SIG-M5 (cell line): Measurements from ENCODE around the gene ANP32E.
A peak's percentile ranks its signal among the peaks of the same experiment; 100 is the strongest.
"Not testable (repeated sequence)": the region's sequence is repeated elsewhere in the genome, so short reads cannot be mapped to it uniquely, and the experiment has no call there.

Source experiments
- DNase-seq: peaks from one replicate; lab custom pipeline; 2025; lab: John Stamatoyannopoulos, UW

Gene ANP32E

DNA sequence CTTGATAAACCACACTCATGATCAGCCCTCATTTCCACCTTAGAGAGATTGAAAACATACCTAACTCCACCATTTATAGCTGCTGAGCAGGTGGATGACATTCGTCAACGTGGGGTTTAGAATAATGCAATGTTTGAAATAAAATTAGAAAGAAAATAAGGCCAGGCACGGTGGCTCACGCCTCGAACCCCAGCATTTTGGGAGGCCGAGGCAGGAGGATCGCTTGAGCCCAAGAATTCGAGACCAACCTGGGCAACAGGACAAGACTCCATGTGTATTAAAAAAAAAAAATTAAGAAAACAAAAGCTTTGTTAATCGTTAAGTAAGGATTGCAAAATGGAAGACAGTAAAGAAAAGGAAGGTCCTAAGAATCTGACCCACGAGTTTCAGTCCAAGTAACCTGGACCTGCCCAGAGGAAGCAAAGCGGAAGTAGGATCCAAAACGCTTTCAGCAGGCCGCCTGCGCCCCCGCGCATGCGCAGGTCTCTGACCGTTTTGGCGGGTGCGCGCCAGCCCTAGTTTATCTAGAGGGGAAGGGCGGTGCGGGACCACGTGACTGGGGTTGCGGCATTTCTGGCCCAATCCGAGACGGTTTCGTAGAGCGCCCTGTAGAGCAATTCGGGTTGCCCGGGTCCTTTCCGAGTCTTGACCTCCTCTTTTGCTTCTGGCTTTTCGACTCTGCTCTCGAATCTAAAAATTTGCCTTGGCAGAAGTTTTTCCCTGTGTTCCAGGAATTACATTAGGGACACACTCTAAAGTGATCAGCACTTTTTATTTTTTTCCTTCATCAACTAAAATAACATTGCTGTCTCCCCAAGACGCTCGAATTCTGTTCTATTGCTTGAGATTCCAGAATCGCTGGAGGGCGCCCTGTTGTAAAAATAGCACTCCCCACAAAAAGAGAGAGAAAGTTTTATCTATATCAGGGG is 22.5 kb downstream of the ANP32E start:
- peak; percentile 83 for DNase-seq

DNA sequence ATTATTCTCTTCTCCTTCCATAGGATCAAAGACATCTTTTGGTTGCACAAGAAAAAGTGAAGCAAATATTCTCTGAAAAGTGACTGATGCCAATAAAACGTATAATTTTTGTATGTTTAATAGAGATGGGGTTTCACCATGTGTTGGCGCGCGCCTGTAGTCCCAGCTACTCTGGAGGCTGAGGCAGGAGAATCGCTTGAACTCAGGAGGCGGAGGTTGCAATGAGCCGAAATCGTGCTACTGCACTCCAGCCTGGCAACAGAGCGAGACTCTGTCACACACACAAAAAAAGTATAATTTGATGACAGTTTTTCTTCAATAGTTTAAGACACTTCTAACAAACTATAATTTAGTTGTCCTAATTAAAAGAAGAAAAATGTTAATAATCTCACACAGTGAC is 23.8 kb downstream of the ANP32E start:
- DNase-seq, result no peak

DNA sequence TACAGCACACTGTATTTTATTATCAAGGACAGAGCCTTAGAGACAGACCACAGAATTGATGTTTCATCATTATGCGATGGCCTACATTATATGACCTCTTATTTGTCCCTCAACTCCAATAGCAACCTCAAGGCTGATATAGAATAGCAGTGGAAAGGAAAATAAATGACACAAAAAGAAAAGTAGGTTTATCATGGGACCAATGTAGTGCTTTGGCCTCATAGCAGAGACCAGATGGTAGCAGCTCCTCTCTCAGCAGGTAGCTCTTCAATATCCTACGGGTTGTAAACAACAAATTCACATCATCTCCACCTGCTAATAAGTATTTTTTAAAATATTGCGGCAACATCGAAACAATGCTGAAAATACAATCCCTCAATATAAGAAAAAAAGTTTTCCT is 25.2 kb downstream of the ANP32E start:
- DNase-seq, result no peak

- no peak for DNase-seq
Observed at GRCh38 chr1:150210091-150210490, 25.8 kb downstream of the ANP32E start.

GRCh38 chr1:150208460-150208859 is 27.5 kb downstream of the ANP32E start:
- not testable (repeated sequence) for DNase-seq

- DNase-seq, result no peak
Observed at GRCh38 chr1:150207281-150207971, 28.5 kb downstream of the ANP32E start.

DNA sequence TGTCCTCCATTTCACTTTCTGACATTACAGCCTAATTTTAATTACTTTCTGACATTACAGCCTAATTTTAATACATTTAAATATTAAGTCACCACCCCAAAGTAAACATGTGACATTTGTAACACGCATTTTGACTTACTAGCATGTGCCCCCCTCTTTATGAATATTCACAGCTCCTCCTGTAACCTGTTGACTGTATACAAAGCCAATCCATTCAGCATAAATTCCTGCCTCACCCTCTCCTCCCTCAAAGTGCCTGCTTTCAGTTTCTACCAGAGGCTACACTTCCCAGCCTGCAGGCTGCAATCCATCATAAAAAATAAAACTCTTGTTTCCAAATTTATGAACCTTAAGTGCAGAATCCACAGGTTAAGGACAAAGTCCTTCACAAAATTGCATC is 39.5 kb downstream of the ANP32E start:
- no peak for DNase-seq

DNA sequence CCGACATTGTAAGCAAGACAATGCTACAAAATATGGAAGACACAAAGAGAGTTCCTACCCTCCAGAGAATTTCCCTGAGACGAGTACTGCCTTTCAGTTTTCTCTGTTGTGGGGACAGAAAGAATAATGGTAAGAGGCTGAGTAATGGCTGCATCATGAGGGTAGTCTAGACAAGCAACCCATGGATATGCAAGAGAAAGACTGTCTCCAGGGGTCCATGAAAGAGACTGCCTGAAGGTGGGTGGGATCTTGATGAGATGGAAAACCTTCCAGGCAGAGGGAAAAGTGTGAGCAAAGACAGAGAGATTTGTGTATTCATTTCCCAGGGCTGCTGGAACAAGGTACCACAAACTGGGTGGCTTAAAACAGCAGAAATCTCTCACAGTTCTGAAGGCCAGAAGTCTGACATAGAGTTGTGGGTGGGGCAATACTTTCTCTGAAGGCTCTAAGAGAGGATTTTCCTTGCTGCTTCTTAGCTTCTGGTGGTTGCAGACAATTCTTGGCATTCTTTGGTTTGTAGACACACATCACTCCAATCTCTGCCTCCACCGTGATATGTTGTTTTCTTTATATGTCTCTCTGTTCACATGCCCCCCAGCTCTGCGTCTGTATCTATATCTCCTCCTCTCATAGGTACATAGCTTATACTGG is 41.4 kb downstream of the ANP32E start:
- DNase-seq, result no peak

- no peak for DNase-seq
Observed at GRCh38 chr1:150192012-150192411, 43.9 kb downstream of the ANP32E start.

GRCh38 chr1:150187560-150187931 is 48.4 kb downstream of the ANP32E start:
- DNase-seq, result no peak

DNA sequence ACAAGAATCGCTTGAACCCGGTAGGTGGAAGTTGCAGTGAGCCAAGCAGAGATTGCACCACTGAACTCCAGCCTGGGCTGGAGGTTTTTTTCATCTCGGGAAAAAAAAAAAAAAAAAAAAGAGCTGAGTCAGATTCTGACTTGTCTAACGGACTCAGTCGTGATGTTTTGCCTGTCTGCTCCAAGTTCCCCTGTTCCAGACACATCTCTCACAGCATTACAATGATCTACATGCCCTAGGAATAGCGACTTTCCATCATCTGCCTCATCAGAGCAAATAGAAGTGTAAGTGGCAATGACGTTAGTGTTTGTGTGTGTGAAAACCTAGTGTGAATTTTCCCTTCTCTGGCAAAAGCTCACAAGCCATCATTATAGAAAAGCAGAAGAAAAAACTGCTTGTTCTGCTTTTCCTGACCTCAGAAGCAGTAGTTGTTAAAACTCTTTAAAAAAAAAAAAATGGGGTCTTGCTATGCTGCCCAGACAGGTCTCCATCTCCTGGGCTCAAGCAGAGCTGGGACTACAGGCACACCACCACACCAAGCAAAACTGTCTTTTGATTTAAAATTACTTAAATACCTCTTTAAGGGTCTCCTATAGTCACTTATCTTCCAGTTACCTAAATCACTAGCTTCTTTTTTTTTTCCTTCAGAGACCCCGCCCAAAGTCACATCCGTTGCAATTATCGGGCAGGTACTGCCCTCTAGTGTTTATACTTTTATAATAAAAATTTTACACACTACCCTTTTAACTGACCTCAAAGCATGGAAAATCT is 48.9 kb downstream of the ANP32E start:
- DNase-seq, result no peak

DNA sequence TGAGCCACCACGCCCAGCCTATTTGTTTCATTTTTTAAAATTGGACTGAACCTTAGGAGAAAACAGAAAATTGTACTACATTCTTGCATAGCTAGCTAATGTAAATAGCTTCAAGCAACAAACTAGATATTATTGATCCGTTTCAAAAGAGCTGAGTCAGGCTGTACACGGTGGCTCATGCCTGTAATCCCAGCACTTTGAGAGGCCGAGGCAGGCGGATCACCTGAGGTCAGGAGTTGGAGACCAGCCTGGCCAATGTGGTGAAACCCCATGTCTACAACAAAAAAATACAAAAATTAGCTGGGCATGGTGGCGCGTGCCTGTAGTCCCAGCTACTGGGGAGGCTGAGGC is 49.5 kb downstream of the ANP32E start:
- DNase-seq, result not testable (repeated sequence)

DNA sequence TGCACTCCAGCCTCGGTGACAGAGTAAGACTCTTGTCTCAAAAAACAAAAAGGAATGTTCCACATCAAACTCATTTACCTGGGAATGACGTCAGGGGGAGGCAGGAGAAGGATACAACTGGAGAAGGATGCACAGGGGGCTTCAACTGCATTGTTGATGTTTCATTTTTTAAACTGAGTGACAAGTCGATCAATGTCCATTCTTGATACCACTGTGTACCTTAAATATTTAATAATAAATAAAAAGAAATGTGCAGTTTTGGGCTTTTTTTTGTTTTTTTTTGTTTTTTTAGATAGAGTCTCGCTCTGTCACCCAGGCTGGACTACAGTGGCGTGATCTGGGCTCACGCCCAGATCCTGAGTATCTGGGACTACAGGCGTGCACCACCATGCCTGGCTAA is 50.4 kb downstream of the ANP32E start:
- DNase-seq, result no peak

DNA sequence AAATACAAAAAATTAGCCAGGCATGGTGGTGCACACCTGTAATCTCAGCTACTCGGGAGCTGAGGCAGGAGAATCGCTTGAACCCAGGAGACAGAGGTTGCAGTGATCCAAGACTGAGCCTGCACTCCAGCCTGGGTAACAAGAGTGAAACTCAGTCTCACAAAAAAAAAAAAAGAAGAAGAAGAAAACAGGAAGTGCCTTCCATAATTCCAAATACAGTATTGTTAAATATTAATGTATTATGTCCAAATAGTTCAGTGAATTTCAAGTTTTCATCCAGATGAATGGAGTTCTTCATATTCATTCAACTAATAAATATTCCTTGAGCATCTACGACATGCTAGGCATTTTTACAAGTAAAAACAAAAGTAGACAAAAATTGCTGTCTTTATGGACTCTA is 52.9 kb downstream of the ANP32E start:
- DNase-seq, result no peak

- DNase-seq, result no peak
Observed at GRCh38 chr1:150182247-150182646, 53.7 kb downstream of the ANP32E start.

- no peak for DNase-seq
Observed at GRCh38 chr1:150180474-150180873, 55.4 kb downstream of the ANP32E start.

DNA sequence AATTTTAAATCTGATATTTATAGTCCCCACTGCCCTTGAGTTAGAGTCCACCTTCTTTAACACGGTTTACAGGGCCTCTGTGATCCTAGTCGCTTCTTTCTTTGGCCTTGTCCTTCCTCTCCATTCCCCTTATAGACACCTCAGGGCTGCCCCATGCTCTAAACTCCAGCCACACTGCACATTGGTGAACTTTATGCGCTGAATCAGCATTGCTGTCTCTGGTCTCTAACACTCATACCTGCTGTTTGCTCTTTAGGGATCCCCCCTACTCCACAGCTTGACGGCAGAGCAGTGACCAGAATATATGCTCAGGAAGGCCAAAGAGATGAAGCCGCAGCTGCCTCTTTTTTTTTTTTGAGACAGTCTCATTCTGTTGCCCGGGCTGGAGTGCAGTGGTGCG is 56.0 kb downstream of the ANP32E start:
- no peak for DNase-seq

DNA sequence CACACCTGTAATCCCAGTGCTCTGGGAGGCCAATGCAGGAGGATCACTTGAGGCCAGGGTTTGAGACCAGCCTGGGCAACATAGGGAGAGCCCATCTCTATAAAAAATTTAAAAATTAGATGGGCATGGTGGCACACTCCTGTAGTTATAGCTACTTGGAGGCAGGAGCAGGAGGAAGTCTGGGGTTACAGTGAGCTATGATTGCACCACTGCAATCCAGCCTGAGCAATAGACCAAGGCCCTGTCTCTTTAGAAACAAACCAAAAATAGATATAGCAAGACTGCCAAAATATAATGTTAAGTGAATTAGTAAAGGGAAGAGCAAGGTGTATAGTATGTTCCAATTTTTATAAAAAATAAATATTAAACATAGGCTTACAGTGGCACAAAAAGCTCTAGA is 57.4 kb downstream of the ANP32E start:
- no peak for DNase-seq

DNA sequence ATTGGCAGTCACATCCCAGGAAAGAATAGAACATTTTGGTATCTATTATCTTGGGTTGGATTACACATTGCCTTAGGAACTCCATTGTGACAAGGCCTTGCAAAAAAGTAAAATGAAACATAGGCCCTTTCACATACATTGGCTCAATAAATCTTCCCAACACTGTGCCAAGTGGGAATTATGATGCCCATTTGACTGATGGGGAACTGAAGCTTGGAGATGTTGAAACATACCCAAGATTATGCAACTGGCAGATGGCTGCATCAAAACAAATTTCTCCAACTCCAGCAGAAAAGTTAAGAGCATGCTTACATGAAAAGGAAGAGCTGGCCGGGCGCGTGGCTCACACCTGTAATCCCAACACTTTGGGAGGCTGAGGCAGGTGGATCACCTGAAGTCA is 59.3 kb downstream of the ANP32E start:
- no peak for DNase-seq

- DNase-seq, result no peak
Observed at GRCh38 chr1:150173141-150173585, 62.7 kb downstream of the ANP32E start.

GRCh38 chr1:150171801-150172200 is 64.1 kb downstream of the ANP32E start:
- no peak for DNase-seq

DNA sequence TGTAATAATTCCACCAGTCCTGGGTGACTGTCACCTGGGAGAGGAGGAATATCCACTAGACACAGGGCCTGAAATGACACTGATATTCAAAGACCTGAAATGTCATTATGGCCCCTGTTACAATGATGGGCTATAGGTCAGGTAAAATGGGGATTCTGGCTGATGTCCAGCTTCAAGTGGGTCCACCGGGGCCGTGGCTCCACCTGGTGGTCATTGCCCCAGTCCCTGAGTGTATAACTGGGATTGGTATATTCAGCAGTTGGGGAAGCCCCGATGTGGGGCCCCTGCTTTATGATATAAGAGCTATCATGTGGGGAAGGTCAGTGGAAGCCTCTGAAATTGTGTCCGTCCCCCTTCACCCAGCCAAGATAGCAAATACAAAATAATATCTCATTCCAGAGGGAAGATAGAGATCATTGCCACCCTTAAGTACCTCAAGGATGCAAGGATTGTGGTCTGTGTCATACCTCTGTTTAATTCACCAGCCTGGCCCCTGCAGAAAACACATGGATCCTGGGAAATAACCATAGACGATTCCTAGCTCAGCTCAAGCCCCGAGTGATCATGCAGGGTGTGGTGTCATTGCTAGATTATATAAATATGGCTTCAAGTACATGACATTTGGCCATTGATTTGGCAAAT is 66.8 kb downstream of the ANP32E start:
- no peak for DNase-seq
